AG08396 (cell line): ENCODE measurements around the gene CTNNA3.

Experiments
- DNase-seq: peaks from one replicate; pipeline ENCODE4 v3.0.0; 2012; ENCODE audit warnings: low spot score, mixed read lengths

The CTNNA3 gene

GRCh38 chr10:67114945-67115344, 581.0 kb downstream of the CTNNA3 start:
- no peak for DNase-seq

DNA sequence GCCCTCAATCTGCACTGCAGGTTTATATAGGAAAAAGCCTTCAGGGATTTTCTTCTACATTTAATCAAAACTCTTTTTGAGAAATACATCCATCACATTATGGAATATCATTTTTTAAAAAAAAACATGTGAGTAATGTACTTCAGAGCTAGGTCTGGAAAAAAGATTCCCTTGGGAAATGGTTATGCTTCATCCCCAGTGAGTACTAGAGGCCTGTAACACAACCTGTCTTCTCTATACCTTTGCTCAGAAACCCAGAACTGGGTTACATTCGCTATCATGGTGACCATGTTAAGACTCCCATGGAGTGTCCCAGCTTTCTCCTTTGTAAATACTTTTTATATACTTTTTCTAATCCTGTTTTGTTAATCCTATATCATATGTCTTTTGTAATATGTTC, 583.2 kb downstream of the CTNNA3 start:
- DNase-seq: no peak

GRCh38 chr10:67110286-67110685, 585.7 kb downstream of the CTNNA3 start:
- no peak for DNase-seq

DNA sequence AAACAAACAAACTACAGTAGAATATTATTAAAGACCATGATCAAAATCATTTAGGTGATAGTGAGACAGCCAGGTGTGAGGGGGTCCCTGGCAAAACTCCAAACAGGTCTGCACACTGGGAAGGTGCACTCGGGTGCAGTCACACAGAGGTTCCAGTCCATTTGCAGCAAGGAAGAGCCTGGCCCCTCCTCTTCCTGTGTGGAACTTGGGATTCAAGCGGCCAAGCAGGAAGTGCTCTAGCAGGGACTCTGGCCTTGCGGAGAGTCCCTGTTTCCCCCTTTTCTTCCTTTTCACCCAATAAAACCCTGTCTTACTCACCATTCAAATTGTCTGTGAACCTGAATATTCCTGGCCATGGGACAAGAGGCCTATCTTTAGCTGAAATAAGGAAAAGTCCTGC, 588.3 kb downstream of the CTNNA3 start:
- DNase-seq: no peak

- no peak for DNase-seq
Observed at GRCh38 chr10:67100951-67101350, 595.0 kb downstream of the CTNNA3 start.

GRCh38 chr10:67098461-67098860, 597.5 kb downstream of the CTNNA3 start:
- DNase-seq: no peak

GRCh38 chr10:67095531-67095930, 600.5 kb downstream of the CTNNA3 start:
- no peak for DNase-seq

DNA sequence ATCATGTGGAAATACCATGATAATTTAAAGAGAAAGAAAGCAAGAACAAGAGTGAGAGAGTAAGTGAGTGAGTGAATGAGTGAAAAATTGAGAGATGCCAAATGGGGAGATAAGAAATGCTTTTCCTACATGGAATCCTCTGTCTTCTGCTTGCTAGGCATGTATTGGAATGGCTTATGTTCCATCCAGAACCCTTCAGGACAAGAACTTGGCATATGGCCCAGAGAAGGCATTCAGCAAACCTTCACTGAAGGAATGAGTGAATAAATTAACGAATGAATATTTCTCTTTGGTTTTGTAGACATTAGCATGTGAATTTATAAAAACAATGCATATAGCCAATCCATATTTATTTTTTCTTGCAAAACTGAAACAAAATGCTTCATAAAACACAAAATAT, 608.0 kb downstream of the CTNNA3 start:
- DNase-seq: no peak

- DNase-seq: no peak
Observed at GRCh38 chr10:67087135-67087425, 608.9 kb downstream of the CTNNA3 start.

DNA sequence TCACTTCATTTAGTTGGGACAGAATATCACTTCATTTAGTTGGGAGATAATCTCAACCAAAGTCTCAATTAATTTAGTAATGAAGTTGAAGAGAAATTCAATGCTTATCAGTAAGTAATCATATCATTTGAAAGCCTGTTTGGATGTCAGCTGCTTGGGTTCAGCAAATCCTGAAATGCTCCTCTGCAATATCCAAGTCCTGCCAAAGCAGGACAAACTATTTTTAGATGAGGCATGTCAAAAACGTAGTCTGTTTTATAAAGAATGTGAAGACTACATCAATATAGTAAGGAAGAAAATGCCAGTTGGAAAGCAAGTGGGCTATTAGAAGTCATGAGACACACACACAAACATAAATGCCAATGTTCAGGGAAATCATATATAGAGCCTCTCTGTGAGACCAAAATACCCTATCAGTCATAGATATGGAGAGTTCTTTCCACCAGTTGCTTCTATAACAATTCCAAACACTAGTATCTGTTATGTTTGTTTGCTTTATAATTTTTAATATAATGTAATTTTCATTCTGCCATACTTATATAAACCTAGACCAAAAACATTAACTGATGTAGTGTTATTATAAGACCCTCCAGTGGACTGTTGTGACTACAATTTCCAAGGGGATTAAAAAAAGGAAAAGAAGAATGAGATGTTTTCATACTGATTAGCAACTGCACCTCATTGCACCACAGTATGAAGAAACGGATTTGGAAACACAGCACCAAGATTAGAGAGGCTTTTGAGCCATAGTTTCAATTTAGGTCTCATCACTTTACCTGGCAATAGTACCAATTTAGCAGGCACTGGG, 609.5 kb downstream of the CTNNA3 start:
- DNase-seq: no peak

DNA sequence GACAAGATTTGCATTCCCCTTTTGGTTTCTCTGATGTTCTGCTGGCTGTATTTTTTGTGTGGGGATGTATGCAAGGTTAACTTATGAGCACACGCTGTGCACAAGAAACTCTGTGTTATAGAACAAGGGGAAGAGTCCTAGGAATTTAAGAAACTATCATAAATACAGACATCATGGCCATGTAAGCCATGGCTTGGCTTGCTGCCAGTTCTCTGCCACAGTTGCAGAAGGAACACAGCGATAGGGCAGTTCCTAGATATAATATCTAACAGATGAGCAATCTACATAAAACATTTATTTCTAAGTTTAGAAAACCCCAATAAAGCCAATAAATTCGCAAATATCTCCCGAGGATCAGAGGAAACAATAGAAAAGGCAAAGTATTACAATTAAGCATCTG, 616.9 kb downstream of the CTNNA3 start:
- DNase-seq: no peak

DNA sequence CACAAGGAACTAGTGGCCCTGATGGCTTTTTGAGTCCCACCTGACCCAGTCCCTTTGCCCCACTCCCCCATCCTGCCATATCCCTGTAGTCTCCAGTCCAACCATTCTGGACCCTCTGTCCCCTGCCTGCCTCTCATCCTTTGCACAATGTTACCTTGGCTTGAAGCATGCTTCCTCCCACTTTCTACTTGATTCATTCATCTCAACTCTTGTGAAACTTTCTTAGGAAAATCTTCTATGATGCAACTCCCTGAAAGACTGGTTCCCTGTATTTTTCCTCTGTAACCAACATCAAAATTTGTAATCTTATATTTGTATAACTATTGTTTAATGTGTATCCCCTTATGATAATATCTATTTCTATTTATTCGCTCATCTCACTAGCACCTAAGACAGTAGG, 618.6 kb downstream of the CTNNA3 start:
- DNase-seq: no peak

DNA sequence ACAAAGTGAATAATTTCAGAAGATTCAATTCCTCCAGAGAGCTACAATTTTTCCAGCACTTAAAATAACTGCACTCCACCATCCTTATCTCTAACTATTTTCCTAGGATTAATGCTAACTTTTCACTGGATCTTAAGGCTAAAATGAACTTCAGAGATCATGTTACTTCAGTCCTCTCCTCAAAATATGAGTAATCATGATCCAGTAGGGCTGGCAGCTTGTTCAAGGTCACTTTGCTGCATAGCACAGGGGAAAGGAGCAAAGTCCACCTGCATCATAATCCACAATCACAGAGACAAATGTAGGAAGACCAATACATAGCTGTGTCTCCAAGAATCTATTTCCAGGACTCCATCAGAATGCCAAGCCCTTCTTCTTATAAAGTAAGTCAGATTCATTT, 619.9 kb downstream of the CTNNA3 start:
- no peak for DNase-seq

DNA sequence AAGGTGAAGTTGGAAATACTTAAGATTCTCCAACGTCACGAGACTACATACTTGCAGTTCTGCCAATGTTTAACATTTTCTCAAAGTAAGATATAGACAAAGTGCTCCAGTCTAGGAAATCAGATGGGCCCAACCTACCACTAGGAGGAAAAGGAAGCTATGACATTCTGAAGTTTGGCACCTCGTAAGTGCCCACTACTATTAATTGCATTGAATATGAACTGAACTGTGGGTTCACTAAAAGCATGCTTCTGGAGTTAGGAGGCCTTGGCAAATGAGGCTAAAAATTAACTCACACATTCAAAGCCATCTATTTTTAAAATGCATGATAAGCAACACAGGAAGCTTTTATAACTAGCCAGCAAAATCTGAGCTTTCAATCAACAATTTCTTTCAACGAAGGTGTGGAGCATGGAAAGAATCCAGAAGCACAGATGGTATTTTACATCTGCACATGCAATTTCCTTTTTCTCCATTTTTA, 620.5 kb downstream of the CTNNA3 start:
- no peak for DNase-seq

GRCh38 chr10:67072654-67073053, 623.3 kb downstream of the CTNNA3 start:
- no peak for DNase-seq

DNA sequence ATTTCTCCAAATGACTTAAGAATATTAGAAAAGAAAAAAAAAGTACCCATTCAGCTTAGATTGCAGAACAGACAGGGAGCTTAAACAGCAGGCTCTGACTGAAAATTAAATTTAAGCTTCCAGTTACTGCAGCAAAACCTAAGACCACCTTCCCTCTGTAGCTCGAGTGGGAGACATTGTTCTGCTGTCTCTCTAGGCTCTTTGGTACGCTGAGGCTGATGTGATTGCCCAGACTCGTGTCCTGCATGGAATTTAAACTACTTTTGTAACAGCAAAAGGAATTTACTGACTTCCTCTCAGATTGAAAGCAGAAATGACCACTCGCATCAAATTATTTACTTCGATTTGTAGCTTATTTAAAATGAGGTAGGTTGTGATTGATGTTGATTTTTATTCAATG, 645.6 kb downstream of the CTNNA3 start:
- DNase-seq: no peak

- no peak for DNase-seq
Observed at GRCh38 chr10:67049988-67050387, 646.0 kb downstream of the CTNNA3 start.

DNA sequence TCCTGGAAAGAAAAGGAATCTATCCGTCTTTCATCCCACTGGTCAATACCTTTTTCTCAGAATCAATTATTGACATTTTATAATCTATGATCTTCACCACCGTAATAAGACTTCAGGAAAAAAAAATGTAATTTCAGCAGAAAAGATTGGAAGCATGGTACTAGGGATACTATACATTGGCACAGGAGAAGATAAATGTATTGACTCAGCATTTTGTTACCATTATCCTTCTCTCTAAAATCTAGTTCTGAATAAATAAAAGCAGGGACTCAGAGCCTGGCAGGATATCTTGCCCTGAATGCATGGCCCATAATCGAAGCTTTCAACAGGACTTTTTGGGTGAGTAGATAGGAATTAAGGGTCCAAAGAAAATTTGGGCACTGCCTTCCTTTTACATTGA, 649.5 kb downstream of the CTNNA3 start:
- DNase-seq: no peak

- DNase-seq: no peak
Observed at GRCh38 chr10:67045404-67045803, 650.6 kb downstream of the CTNNA3 start.

GRCh38 chr10:67043041-67043440, 653.0 kb downstream of the CTNNA3 start:
- DNase-seq: no peak

- no peak for DNase-seq
Observed at GRCh38 chr10:67036808-67037207, 659.2 kb downstream of the CTNNA3 start.

- no peak for DNase-seq
Observed at GRCh38 chr10:67033878-67034277, 662.1 kb downstream of the CTNNA3 start.

DNA sequence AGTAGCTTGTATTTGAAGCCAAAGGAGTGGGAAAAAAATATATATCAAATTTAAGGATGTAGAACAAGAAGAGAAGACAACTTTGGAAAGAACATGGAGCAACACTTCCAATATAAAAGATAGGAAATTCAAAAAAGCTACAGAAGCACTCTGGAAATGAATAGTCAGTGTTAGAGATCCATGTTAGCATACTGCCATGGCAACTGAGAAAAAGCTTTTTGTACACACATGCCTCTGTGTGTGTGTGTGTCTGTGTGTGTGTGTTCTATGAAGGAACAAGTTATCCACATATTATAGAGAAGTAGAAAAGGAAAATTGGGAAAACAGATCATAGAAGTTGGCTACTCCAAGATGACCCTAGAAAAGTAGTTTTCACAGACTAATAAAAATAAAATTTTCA, 673.9 kb downstream of the CTNNA3 start:
- no peak for DNase-seq

- no peak for DNase-seq
Observed at GRCh38 chr10:67017218-67017617, 678.8 kb downstream of the CTNNA3 start.
